CD4-positive, CD25-positive, alpha-beta regulatory T cell (primary cell): Measurements from ENCODE around the gene LIN54. TPM values are rescaled to one million over a fixed set of nuclear protein-coding genes. Genes with fewer than 3 reads are reported as not detected.
"Not testable (repeated sequence)": the region's sequence is repeated elsewhere in the genome, so short reads cannot be mapped to it uniquely, and the experiment has no call there.

Experiments
- ATAC-seq, 2 donors: fragments of 150-1000 bp; cut with Tn5 transposase; one replicate each; pipeline ENCODE4 v1.10.0; 2021; ENCODE audit warnings: low read depth in 2 of 2, moderate number of reproducible peaks in 2 of 2, moderate library complexity in 1 of 2
- DNase-seq, 3 donors: peaks; one replicate each; pipeline versions ENCODE4 v3.0.0 to v3.0.0-alpha.2; 2012 to 2022; ENCODE audit warnings: mixed read lengths in 1 of 3
- H3K27ac ChIP-seq: one replicate; pipeline ENCODE4 v1.7.0; 2013; ENCODE audit warnings: mild to moderate bottlenecking, low read length; ENCODE audit not compliant: insufficient read depth, poor library complexity, severe bottlenecking
- H3K27me3 ChIP-seq: one replicate; pipeline ENCODE4 v1.7.0; 2013; ENCODE audit warnings: low read length; ENCODE audit not compliant: control insufficient read depth, insufficient read depth
- H3K36me3 ChIP-seq: one replicate; pipeline ENCODE4 v1.7.0; 2013; ENCODE audit warnings: mild to moderate bottlenecking, low read length, moderate library complexity; ENCODE audit not compliant: control insufficient read depth, insufficient read depth
- H3K4me1 ChIP-seq: 2 replicates; pipeline ENCODE4 v1.7.0; 2013; ENCODE audit warnings: mild to moderate bottlenecking, low read length; ENCODE audit not compliant: insufficient read depth, control insufficient read depth, poor library complexity, severe bottlenecking
- H3K4me3 ChIP-seq: one replicate; pipeline ENCODE4 v1.7.0; 2013; ENCODE audit warnings: low read depth, mild to moderate bottlenecking, low read length, moderate library complexity
- H3K9me3 ChIP-seq, 2 experiments: 1 replicate in 1 of 2; 2 replicates in 1 of 2; pipeline ENCODE4 v1.7.0; 2013; ENCODE audit warnings: low read length in 2 of 2, mild to moderate bottlenecking in 1 of 2, moderate library complexity in 1 of 2; ENCODE audit not compliant: control insufficient read depth in 2 of 2
- H3K27ac Mint-ChIP-seq, 3 donors: one replicate each; pipeline ENCODE4 v1.8.0; 2020 to 2022; ENCODE audit warnings: mild to moderate bottlenecking in 3 of 3, mixed read lengths in 3 of 3, moderate library complexity in 2 of 3
- H3K27me3 Mint-ChIP-seq: one replicate; pipeline ENCODE4 v1.8.0; 2022; ENCODE audit warnings: mild to moderate bottlenecking, mixed read lengths
- H3K36me3 Mint-ChIP-seq: one replicate; pipeline ENCODE4 v1.8.0; 2020; ENCODE audit warnings: mixed read lengths
- H3K4me1 Mint-ChIP-seq, 4 donors: one replicate each; pipeline ENCODE4 v1.8.0; 2020 to 2022; ENCODE audit warnings: mixed read lengths in 4 of 4, mild to moderate bottlenecking in 1 of 4
- H3K4me3 Mint-ChIP-seq, 4 donors: one replicate each; pipeline ENCODE4 v1.8.0; 2020 to 2022; ENCODE audit warnings: mild to moderate bottlenecking in 4 of 4, mixed read lengths in 4 of 4, moderate library complexity in 3 of 4
- H3K9me3 Mint-ChIP-seq, 7 donors: one replicate each; pipeline ENCODE4 v1.8.0; 2020 to 2022; ENCODE audit warnings: mixed read lengths in 7 of 7, mild to moderate bottlenecking in 3 of 7, moderate library complexity in 2 of 7
- polyA plus RNA-seq, 4 donors: library from polyadenylated mRNA; unstranded; fragments of 300-500 nt; fragmentation: Illumina TruSeq; gene quantifications; one replicate each; pipeline ENCODE4 v1.2.3, GENCODE V29; 2021
- total RNA-seq: library from RNA; stranded (reverse); gene quantifications from one replicate; pipeline ENCODE4 v1.2.3, GENCODE V29; 2022

Gene LIN54
- total and polyA plus RNA-seq, 5 donors from 2014 or later = 9.3 to 13.5 (median 11.0) TPM

DNA sequence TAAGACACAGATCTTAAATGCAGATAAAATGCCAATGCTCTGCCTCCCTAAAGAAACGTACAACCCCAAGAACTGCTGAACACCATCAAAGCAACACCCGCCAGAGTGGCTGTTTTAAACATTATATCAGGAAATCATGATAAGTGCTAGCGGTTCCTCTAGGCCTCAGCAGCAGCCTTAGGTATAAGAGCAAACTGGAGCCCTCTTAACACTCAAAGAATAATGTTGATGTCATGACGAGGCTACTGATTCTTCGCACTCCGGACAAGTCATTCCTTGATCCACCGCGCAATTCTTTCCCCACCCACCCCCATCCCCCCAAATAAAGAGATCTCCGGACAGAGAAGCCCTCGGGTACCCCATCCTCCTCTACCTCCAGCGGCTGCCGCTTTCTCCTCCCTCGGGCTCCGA, 507 bp downstream of the LIN54 start:
- ATAC-seq (no peak), DNase-seq (peak in 2 of 3 donors; percentile 25 to 37)
- peaks cover 6% of the 10 kb centered on the region for H3K36me3 Mint-ChIP-seq
- Histone ChIP-seq H3K9me3 (no peaks in the 10 kb centered on the region), H3K4me1 (peaks cover 27% of the 10 kb centered on the region), H3K36me3 (no peaks in the 10 kb centered on the region), H3K27ac (peak overlapping the region; percentile 91), H3K4me3 (peak overlapping the region; percentile 96), H3K27me3 (no peaks in the 10 kb centered on the region)
- peaks cover 15% of the 10 kb centered on the region for H3K27me3 Mint-ChIP-seq
- H3K9me3 Mint-ChIP-seq = no peaks in the 10 kb centered on the region
- peak overlapping the region; percentile 95 to 100 (median 96) for H3K4me3 Mint-ChIP-seq
- H3K27ac Mint-ChIP-seq = peak overlapping the region; percentile 92 to 98 (median 97)
- peaks cover 41 to 63% (median 55%) of the 10 kb centered on the region in 4 donors for H3K4me1 Mint-ChIP-seq

DNA sequence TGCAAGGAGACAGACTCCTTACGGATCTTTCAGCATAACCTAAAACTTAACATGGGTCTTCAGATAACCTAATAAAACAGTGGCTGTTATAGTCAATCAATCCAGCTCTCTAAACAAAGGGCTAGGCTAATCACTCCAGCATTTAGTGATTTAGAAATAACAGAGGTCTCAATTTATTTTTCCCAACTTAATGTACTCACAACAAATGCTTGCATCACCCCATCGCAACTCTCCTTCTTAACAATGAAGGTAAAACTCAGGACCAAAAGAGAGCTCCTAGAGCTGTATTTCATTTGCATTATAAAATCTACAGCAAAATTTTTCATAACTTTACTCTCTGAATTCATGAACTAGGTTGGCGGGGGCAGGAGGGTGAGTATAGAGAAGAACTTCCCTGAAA, 1.1 kb downstream of the LIN54 start:
- H3K4me1 ChIP-seq = peaks cover 27% of the 10 kb centered on the region
- no peaks in the 10 kb centered on the region for H3K9me3 ChIP-seq
- H3K36me3 ChIP-seq = no peaks in the 10 kb centered on the region
- H3K27me3 ChIP-seq = no peaks in the 10 kb centered on the region
- Mint-ChIP-seq H3K27me3 (peaks cover 11% of the 10 kb centered on the region), H3K9me3 (no peaks in the 10 kb centered on the region), H3K36me3 (peaks cover 6% of the 10 kb centered on the region), H3K27ac (peak overlapping the region; percentile 92 to 98 (median 97)), H3K4me3 (peak overlapping the region; percentile 95 to 100 (median 96)), H3K4me1 (peaks cover 41 to 64% (median 55%) of the 10 kb centered on the region in 4 donors)
- DNase-seq (no peak), ATAC-seq (no peak)
- H3K4me3 ChIP-seq = peak overlapping the region; percentile 96
- peak overlapping the region; percentile 91 for H3K27ac ChIP-seq

DNA sequence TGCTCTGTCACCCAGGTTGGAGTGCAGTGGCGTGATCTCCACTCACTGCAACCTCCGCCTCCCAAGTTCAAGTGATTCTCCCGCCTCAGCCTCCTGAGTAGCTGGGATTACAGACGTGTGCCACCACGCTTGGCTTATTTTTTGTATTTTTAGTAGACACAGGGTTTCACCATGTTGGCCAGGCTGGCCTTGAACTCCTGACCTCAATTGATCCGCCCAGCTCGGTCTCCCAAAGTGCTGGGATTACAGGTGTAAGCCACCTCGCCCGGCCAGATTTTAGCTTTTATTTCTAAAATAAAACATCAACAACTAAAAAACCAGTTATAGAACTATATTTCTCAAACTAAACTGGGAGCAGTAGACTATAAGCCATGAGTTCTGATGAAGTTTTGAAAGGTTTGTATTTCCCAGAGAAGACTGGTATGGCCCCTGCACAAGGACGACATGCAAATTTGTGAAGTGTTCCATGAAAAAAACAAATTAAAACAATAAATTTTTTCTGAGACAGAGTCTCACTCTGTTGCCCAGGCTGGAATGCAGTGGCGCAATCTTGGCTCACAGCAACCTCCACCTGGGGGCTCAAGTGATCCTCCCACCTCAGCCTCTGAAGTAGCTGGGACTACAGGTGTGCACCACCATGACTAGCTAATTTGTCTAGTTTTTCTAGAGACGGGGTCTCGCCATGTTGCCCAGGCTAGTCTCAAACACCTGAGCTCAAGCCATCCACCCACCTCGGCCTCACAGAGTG, 7.4 kb downstream of the LIN54 start:
- not testable (repeated sequence) for H3K4me3 ChIP-seq, H3K36me3 ChIP-seq, DNase-seq, H3K4me3 Mint-ChIP-seq, H3K9me3 ChIP-seq, ATAC-seq, H3K4me1 ChIP-seq, H3K27ac ChIP-seq, H3K27me3 ChIP-seq, H3K9me3 Mint-ChIP-seq, H3K27ac Mint-ChIP-seq, H3K27me3 Mint-ChIP-seq
- Mint-ChIP-seq H3K4me1 (peaks cover 22 to 48% (median 26%) of the 10 kb centered on the region in 4 donors), H3K36me3 (peaks cover 21% of the 10 kb centered on the region)

DNA sequence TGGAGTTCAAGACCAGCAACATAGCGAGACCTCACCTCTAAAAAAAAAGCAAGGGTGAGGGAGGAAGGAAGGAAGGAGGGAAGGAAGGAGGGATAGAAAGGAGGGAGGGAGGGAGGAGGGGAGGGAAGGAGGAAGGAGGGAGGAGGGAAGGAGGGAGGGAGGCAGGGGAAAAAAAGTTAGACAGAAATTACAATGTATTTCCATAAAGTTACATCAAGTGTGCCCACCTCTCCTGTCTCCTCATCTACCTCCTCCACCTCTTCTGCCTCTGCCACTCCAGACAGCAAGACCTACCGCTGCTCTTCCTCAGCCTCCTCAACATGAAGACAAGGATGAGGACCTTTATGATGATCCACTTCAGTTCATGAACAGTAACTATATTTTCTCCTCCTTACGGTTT, 8.3 kb downstream of the LIN54 start:
- Histone ChIP-seq H3K4me3 (no peak overlapping the region), H3K9me3 (no peaks in the 10 kb centered on the region), H3K27me3 (no peaks in the 10 kb centered on the region), H3K4me1 (no peaks in the 10 kb centered on the region), H3K36me3 (no peaks in the 10 kb centered on the region), H3K27ac (no peak overlapping the region)
- no peak overlapping the region for H3K27ac Mint-ChIP-seq
- H3K9me3 Mint-ChIP-seq = no peaks in the 10 kb centered on the region
- ATAC-seq (no peak), DNase-seq (no peak)
- peaks cover 14 to 42% (median 19%) of the 10 kb centered on the region in 4 donors for H3K4me1 Mint-ChIP-seq
- H3K27me3 Mint-ChIP-seq = no peaks in the 10 kb centered on the region
- H3K4me3 Mint-ChIP-seq = peak overlapping the region in 1 of 4 donors; percentile 65
- H3K36me3 Mint-ChIP-seq = peaks cover 21% of the 10 kb centered on the region

DNA sequence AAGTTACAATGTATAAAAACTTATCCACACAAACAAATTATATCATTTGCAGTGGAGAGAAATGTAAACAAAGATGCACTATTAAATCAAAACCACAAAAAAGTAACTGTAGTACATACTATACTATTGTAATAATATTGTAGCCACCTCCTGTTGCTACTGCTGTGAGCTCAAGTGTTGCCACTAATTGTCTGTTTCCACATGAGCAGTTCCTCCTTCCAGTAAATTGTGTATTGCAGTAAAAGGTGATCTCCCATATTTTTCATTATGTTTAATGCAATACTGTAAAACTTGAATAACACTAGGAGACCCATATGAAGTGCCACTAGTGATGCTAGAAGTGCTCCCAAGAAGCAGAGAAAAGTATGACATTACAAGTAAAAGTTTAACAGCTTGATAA, 11.7 kb downstream of the LIN54 start:
- ATAC-seq = no peak
- no peak overlapping the region for H3K27ac Mint-ChIP-seq
- H3K4me1 Mint-ChIP-seq = peaks cover 7 to 33% (median 14%) of the 10 kb centered on the region in 4 donors
- H3K4me3 Mint-ChIP-seq = no peak overlapping the region
- Histone ChIP-seq H3K27ac (no peak overlapping the region), H3K36me3 (no peaks in the 10 kb centered on the region), H3K4me1 (no peaks in the 10 kb centered on the region), H3K4me3 (no peak overlapping the region), H3K27me3 (no peaks in the 10 kb centered on the region), H3K9me3 (no peaks in the 10 kb centered on the region)
- H3K9me3 Mint-ChIP-seq = no peaks in the 10 kb centered on the region
- peaks cover 20% of the 10 kb centered on the region for H3K36me3 Mint-ChIP-seq
- no peak for DNase-seq
- H3K27me3 Mint-ChIP-seq = no peaks in the 10 kb centered on the region

DNA sequence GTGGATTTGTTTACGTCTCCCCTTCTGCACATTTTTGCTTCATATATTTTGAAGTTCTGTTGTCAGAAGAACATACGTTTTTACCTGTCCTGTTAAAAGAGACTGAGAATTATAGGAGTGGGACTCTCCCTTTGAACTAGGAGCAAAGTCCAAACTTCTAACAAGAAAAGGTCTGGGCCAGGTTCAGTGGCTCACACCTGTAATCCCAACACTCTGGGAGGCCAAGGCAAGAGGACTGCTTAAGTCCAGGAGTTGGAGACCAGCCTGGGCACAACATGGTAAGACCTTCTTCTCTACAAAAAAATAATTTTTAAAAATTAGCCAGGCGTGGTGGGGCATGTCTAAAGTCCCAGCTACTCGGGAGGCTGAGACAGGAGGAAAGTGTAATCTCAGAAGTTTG, 15.8 kb downstream of the LIN54 start:
- Histone ChIP-seq H3K9me3 (no peaks in the 10 kb centered on the region), H3K27ac (no peak overlapping the region), H3K27me3 (no peaks in the 10 kb centered on the region), H3K4me3 (no peak overlapping the region), H3K36me3 (no peaks in the 10 kb centered on the region), H3K4me1 (peaks cover 3% of the 10 kb centered on the region)
- H3K4me1 Mint-ChIP-seq = peaks cover 8 to 30% (median 18%) of the 10 kb centered on the region in 4 donors
- H3K4me3 Mint-ChIP-seq = no peak overlapping the region
- DNase-seq = no peak
- no peaks in the 10 kb centered on the region for H3K9me3 Mint-ChIP-seq
- no peak overlapping the region for H3K27ac Mint-ChIP-seq
- H3K27me3 Mint-ChIP-seq = no peaks in the 10 kb centered on the region
- H3K36me3 Mint-ChIP-seq = peaks cover 9% of the 10 kb centered on the region
- ATAC-seq = no peak

DNA sequence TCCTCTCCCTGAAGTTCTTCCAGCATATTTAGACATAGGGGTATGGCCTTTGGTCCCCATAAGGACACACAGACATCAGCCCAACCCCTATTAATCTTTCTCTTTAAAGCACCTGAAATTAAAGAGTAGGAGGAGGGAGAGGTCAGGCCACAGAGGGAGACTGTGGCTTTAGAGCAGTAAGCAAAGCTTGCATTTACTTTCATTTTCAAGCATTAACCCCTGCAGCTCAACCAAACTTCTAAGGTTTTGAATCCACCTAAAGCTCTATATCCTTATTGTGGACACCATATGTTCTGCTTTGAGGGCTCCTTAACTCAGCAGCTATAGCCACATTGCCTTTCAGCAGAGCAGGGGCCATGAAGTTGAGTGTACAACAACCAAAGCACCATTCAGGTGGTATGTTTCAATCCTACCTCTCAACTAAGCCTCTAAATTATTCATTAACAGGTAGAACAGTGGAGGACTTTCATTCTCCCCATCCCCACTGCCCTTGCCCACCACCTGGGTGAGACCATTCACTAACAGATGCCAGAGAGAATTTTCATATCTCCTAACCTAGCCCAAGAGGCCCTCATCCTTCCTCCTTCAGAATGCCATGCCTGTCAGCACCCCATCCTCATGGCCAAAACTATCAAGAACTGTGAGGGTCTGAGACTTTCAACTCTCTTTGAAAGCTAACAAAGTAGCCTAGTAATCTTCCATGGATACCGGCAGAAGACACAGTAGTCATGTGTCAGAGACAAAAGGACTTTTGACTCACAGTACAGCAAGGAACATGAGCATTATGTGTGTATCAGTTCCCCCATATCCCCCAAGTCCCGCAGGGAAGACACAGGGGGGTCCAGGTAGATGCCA, 20.8 kb downstream of the LIN54 start:
- Histone ChIP-seq H3K36me3 (peaks cover 1% of the 10 kb centered on the region), H3K27ac (no peak overlapping the region), H3K4me3 (peak overlapping the region; percentile 55), H3K4me1 (peaks cover 11% of the 10 kb centered on the region), H3K27me3 (no peaks in the 10 kb centered on the region), H3K9me3 (no peaks in the 10 kb centered on the region)
- ATAC-seq (peak; percentile 62 to 77), DNase-seq (peak in 1 of 3 donors; percentile 73)
- Mint-ChIP-seq H3K27me3 (no peaks in the 10 kb centered on the region), H3K27ac (peak overlapping the region in 2 of 3 donors; percentile 69 to 91), H3K36me3 (peaks cover 12% of the 10 kb centered on the region), H3K4me3 (peak overlapping the region in 3 of 4 donors; percentile 6 to 49 (median 36)), H3K4me1 (peaks cover 26 to 36% (median 28%) of the 10 kb centered on the region in 4 donors), H3K9me3 (no peaks in the 10 kb centered on the region)
